Stimulated activated CD8-positive, alpha-beta memory T cell treated with anti-CD3 and anti-CD28 coated beads, Interleukin-2, amount 100 ng/mL, for 48 hours (primary cell): Measurements from ENCODE around the gene RADIL.

Experiments used
- DNase-seq, 2 donors: peaks; one replicate each; pipeline ENCODE4 v3.0.0-alpha.2; 2020; ENCODE audit warnings: low read depth in 2 of 2

The RADIL gene

GRCh38 chr7:4792537-4793126, 90.9 kb downstream of the RADIL start:
- DNase-seq: peak in 1 of 2 donors; percentile 5

- peak; percentile 72 to 78 for DNase-seq
These were observed 91.6 kb downstream of the RADIL start for GRCh38 chr7:4791738-4792536.

GRCh38 chr7:4791101-4791737, 92.3 kb downstream of the RADIL start:
- DNase-seq: no peak

- no peak for DNase-seq
These were observed 93.0 kb downstream of the RADIL start for GRCh38 chr7:4790516-4790991.

- no peak for DNase-seq
These were observed 93.4 kb downstream of the RADIL start for GRCh38 chr7:4790078-4790465.

GRCh38 chr7:4789194-4790077, 94.1 kb downstream of the RADIL start:
- no peak for DNase-seq

GRCh38 chr7:4788627-4789189, 94.8 kb downstream of the RADIL start:
- DNase-seq: no peak

- DNase-seq: no peak
These were observed 95.4 kb downstream of the RADIL start for GRCh38 chr7:4787947-4788626.

- DNase-seq: no peak
These were observed 96.0 kb downstream of the RADIL start for GRCh38 chr7:4787541-4787940.

- DNase-seq: no peak
These were observed 97.5 kb downstream of the RADIL start for GRCh38 chr7:4786015-4786414.

- DNase-seq: no peak
These were observed 98.1 kb downstream of the RADIL start for GRCh38 chr7:4785371-4785770.

- DNase-seq: no peak
These were observed 98.7 kb downstream of the RADIL start for GRCh38 chr7:4784799-4785198.

GRCh38 chr7:4783762-4784351, 99.7 kb downstream of the RADIL start:
- DNase-seq: no peak

GRCh38 chr7:4783292-4783652, 100.2 kb downstream of the RADIL start:
- no peak for DNase-seq

- no peak for DNase-seq
These were observed 100.9 kb downstream of the RADIL start for GRCh38 chr7:4782333-4783291.

GRCh38 chr7:4781366-4782069, 102.0 kb downstream of the RADIL start:
- DNase-seq: no peak

- DNase-seq: no peak
These were observed 104.4 kb downstream of the RADIL start for GRCh38 chr7:4779118-4779517.

- DNase-seq: peak in 1 of 2 donors; percentile 13
These were observed 107.5 kb downstream of the RADIL start for GRCh38 chr7:4775848-4776623.
